DMS153 treated with DMSO at 0.1 percent for 48 hours (cell line): ENCODE measurements around the gene SMIM10.
"Not testable (repeated sequence)": the region's sequence is repeated elsewhere in the genome, so short reads cannot be mapped to it uniquely, and the experiment has no call there.

Experiments
- DNase-seq: peaks from one replicate; lab custom pipeline; 2025; ENCODE audit not compliant: unreplicated experiment; lab: John Stamatoyannopoulos, UW

Gene SMIM10

DNA sequence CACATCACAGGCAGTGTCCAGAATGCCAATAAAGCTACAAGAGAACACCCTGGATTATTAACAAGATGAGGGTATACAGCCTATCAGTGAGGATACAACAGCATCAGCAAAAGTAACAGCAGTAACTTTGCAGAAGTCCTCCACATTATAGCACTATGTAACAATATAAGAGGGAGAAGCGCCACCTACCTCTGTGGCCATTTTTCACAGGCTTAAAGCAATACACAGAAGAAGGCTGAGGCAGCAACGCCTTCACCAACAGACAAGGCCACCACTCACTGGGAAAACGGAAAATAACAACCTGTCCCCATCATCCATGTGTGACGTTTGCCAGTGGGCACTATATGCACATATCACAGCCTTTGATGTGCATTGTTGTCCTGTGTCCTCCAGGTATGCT is 19.0 kb downstream of the SMIM10 start:
- DNase-seq: no peak

DNA sequence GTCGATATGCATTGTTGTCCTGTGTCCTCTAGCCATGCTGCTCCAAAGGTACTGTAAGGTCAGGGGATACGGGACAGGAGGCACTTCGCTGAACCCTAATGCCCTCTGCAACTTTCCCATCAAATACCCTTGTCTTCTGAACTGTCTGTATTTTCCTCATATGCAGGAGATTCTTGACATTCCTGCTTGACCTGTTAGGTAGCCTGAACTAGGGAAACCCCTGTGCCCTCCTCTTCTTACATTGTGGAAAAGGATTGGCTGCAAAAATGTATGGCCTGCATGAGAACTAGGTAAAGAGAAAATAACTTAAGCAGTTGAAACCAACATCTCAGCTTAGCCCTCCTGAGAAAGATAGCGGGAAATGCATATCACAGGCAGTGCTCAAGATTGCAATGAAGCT is 20.1 kb downstream of the SMIM10 start:
- DNase-seq: no peak

DNA sequence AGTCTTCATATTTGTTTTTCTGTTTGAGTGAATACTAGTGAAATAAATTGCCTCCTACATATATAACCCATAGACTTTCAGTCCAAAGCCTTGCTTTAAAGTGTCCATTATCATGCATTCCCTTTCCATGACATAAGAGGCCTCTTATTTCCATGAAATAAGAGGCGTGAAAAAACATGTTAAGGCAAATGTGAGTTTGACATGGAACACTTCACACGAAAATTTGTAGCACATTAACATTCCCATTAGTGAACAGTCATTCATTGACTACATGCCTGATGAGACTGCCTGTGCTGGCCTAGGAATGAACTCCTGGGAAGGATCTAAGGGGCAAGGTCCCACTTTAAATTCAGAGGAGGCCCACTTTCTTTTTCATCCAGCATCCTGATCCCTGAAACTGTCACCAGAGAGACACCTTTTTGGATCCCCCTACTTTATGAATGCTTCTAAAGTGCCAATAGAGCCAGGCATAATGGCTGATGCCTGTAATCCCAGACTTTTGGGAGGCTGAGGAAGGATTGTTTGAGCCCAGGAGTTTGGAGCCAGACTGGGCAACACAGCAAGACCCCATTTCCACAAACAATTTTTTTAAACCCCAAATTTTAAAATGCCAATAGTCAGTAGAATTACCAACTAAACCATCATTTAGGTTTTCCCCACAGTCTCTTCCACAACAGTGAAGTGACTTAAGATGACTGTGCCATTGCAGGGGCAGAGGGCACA is 24.9 kb downstream of the SMIM10 start:
- no peak for DNase-seq

DNA sequence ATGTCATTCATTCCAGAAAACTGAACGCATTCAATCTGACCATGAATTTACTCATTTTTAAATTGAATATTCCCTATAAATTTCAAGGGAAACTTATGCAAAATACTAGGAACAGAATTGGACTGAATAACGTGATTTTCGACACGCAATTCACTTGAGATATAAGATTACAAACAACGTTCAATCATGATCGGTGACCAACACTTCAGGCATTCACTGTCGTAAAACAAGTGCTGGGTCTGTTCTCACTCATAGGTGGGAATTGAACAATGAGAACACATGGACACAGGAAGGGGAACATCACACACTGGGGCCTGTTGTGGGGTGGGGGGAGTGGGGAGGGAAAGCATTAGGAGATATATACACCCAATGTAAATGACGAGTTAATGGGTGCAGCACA is 29.1 kb downstream of the SMIM10 start:
- DNase-seq: not testable (repeated sequence)

DNA sequence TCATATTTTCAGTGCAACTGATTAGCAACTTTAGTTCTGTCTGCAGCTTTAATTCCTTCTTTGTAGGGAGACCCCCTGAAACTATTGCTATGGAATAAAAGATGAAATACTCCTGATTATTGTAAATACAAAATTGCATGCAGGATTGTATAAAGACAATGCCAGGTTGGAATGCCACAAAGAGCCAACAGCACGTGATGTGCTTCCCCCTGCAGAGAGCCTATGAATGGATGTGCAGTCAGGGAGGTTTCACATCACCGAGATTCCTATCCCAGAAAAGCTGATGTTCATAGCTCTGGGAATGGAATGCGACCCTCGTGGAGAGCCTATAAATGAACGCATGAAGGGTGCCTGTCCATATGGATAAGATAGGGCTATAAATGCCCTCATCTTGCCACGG is 33.0 kb downstream of the SMIM10 start:
- not testable (repeated sequence) for DNase-seq

DNA sequence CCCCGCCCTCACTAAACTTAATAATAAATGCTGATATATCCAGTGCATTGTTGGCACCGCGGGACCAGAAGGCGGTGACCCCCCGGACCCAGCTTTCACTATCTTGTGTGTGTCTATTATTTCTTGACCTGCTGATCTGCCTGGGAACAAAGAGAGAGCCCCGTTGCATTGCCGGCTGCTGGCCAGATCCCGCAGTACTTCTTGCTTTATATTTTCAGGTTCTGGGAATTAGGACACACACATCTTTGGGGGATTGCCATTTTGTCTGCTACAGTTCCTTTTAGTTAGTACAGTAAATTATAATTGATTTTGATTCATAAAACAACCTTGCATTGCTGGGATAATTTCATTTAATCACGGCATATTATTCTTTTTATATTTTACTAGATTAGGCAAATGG is 33.7 kb downstream of the SMIM10 start:
- DNase-seq: no peak

DNA sequence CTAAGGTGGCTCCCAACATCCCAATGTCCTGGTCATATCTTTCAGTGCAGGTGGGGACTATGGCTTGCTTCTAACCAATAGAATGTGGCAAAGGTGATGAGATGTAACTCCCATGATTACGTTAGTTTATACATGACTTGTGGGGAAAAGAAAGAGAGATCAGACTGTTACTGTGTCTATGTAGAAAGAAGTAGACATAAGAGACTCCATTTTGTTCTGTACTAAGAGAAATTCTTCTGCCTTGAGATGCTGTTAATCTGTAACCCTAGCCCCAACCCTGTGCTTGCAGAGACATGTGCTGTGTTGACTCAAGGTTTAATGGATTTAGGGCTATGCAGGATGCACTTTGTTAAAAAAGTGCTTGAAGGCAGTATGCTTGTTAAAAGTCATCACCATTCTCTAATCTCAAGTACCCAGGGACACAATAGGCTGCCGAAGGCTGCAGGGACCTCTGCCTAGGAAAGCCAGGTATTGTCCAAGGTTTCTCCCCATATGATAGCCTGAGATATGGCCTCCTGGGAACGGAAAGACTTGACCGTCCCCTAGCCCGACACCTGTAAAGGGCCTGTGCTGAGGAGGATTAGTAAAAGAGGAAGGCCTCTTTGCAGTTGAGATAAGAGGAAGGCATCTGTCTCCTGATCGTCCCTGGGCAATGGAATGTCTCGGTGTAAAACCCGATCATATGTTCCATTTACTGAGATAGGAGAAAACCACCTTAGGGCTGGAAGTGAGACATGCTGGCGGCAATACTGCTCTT is 39.6 kb downstream of the SMIM10 start:
- not testable (repeated sequence) for DNase-seq

DNA sequence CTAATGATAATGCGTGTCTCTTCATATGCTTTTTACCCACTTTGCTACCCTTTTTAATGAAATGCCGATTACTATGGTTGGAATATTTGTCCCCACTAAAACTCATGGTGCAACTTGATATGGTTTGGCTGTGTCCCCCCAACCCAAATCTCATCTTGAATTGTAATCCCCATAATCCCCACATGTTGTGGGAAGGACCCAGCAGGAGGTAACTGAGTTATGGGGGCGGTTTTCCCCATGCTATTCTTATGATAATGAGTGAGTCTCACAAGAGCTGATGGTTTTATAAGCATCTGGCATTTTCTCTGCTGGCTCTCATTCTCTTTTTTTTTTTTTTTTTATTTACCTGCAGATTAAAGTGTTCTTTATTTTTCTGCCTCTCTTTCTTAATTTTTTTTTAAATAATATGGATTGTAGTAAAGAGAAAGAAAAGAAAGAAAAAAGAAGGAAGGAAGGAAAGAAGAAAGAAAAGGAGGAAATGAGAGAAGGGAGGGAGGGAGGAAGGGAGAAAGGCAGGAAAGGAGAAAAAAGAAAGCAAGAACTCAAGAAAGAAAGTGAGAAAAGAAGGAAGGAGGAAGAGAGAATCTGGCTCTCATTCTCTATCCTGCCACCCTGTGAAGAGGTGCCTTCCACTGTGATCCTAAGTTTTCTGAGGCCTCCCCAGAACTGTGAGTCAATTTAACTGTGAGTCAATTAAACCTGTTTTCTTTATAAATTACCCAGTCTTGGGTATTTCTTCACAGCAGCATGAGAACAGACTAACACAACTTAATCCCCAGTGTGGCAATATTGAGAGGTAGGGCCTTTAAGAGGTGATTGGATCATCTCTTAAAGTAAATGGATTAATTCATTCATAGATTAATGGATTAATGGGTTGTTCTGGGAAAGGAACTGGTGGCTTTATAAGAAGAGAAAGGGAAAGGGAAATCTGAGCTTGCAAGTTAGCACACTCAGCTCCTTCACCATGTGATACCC is 50.6 kb downstream of the SMIM10 start:
- not testable (repeated sequence) for DNase-seq
